HTR-8/SVneo (cell line): Measurements from ENCODE around the gene HIRA.
"Not testable (repeated sequence)": the region's sequence is repeated elsewhere in the genome, so short reads cannot be mapped to it uniquely, and the experiment has no call there.

ENCODE experiments used
- DNase-seq: peaks from one replicate; pipeline ENCODE4 v3.0.0; 2011; ENCODE audit warnings: low spot score, mixed read lengths; ENCODE audit not compliant: insufficient read length
- FAIRE-seq: peaks from 2 replicates; lab custom pipeline; 2011; peaks lifted over from hg19 to GRCh38; lab: Jason Lieb, UNC

Gene HIRA

GRCh38 chr22:19393704-19394103, 37.8 kb downstream of the HIRA start:
- FAIRE-seq = no peak
- DNase-seq = no peak

GRCh38 chr22:19387575-19387974, 44.0 kb downstream of the HIRA start:
- DNase-seq = no peak
- no peak for FAIRE-seq

- no peak for DNase-seq
- no peak for FAIRE-seq
These were observed 44.5 kb downstream of the HIRA start for GRCh38 chr22:19387038-19387437.

DNA sequence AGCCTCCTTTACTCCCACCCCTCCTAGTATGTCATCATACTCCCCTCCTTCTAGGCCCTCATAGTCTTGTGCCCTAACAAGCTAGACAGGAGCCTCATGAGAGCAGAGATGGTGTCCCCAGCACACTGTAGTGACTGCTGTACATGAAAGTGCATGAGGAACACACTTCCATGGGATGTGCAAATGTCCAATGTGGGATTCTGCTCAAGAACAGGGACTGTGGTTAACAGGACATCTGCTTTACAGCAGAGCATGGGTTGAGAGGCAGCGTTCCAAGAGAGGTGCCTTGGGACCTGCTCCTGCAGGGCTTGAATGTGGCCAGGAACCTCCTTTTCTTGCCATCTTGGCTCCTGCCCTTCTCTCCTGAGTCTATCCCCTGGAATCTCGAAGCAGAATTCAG, 45.3 kb downstream of the HIRA start:
- DNase-seq (no peak), FAIRE-seq (no peak)

- no peak for FAIRE-seq
These were observed 46.2 kb downstream of the HIRA start for GRCh38 chr22:19385221-19385906.

GRCh38 chr22:19383292-19383691, 48.2 kb downstream of the HIRA start:
- FAIRE-seq (no peak), DNase-seq (no peak)

More at GRCh38 chr22:19385221-19385906, 46.2 kb downstream of the HIRA start:
- DNase-seq = no peak

DNA sequence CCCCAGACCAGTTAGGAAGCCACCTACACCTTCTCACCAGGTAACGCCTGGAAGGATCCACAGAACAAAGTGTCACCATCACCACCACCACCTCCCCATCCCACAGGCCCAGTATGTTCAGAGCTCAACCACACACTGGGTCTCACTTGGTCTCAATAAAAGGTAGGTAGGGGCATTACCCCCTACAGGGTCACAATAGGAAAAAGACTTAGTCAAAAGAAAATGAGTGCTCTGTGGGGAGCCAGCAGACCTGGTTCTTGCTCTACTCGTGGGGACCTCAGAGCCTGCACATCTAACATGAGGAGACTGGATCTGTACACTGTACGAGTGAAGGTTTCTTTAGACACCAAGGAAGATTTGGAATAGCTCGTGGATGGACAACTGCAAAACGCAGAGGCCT, 49.3 kb downstream of the HIRA start:
- DNase-seq (no peak), FAIRE-seq (no peak)

GRCh38 chr22:19378344-19378674, 53.2 kb downstream of the HIRA start:
- no peak for DNase-seq
- no peak for FAIRE-seq

DNA sequence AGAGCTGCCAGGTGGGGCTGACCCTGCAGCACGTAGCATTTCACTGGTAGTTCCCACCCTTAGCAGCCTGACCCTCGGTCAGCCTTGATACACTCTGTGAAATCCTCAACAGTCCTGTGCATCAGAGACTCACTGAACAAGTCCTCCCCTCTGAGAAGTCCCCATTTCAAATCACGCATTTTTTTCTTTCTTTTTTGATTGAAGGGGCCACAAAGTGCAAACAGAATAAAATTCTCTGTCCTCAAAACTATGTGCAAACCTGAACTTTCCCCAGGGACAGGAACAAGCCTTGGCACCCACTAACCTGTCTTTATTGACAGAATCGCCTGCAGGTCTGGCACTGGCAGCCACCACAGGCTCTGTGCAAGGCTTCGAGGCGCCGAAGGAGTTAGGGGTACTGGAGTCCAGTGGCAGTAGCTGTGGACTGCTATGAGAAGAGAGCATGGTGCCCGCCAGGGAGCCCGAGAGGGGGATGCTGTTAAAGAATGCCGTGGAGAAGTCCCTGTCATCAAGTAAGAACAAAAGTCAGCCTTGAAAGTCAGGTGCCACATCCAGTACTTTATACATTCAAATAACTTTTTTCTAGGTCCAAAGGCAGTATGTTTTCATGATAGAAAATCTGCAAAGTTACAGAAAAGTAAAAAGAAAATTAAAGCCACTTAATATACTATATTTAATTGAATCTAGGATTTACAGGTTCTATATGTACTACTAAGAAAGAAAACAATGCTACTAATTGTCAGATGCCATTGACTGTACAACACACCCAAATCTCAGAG, 53.8 kb downstream of the HIRA start:
- DNase-seq = no peak
- FAIRE-seq = no peak

DNA sequence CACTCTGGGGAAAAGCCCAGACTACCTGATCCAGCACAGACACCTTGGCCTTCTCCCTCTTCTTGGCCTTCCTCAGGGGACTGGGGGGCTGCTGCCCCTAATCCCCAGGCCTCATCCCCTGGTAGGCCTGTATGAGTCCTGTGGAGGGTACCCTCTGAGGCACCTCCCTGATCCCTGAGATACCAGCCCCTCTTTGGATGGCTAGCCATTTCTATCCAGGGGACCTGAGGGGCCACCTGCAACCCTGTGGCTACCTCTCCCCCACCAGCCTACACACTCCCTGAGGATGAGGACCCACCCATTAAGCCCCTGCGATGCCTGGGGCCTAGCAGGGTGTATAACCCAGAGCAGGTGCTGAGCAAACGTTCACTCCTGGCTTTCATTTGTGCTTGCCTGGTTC, 54.6 kb downstream of the HIRA start:
- FAIRE-seq = no peak
- DNase-seq = no peak

- DNase-seq (no peak), FAIRE-seq (no peak)
These were observed 55.3 kb downstream of the HIRA start for GRCh38 chr22:19376247-19376646.

- FAIRE-seq = no peak
- DNase-seq = no peak
These were observed 56.1 kb downstream of the HIRA start for GRCh38 chr22:19375435-19375834.

GRCh38 chr22:19374410-19374809, 57.1 kb downstream of the HIRA start:
- DNase-seq (no peak), FAIRE-seq (no peak)

- no peak for FAIRE-seq
- DNase-seq = no peak
These were observed 58.1 kb downstream of the HIRA start for GRCh38 chr22:19373450-19373849.

- FAIRE-seq (no peak), DNase-seq (no peak)
These were observed 59.6 kb downstream of the HIRA start for GRCh38 chr22:19371893-19372292.

DNA sequence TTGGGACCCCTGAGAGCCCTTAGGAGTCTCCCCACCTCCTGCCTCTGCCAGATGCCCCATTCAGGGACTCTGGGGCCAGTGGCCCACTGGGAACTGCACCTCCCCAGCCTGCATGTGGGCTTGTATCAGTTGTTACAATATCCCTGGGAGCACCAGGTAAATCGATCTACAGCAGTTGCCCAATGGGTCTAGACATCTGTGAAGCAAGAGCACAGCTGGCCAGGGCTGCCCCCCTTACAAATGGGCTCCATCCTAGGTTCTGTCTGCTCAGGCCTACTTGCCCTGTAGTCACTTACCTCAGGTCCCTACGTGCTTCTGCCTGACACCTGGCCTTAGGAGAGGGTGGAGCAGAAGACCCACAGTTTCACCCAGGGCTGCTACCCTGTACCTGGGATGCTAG, 62.7 kb downstream of the HIRA start:
- DNase-seq = no peak
- FAIRE-seq = no peak

DNA sequence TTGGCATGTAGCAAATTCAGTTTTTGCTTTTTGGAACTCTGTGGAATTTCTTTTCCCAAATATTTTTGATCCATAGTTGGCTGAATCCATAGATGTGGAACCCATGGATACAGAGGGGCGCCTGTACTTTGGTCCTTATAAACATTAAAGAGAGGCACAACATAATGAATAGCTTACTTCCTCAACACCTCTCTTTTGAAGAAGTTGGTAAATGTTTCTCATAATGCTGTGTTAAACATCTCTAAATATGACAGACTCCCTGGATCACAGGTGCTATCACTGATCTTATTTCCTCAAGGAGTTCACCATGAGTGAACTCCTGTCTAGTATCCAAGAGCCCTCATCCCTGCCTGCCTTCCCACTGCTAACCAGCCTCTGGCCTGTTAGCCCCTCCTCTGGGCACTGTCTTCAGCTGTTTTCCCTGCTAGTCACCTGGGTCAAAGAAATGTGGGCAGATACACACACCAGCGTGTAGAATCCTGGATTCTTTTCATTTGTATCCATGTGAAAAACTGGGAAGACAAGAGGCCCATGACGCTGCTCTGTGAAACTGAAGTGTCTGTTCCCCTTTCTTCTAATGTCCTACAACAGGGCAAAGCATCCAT, 63.7 kb downstream of the HIRA start:
- DNase-seq (no peak), FAIRE-seq (no peak)

- DNase-seq, FAIRE-seq: not testable (repeated sequence)
These were observed 68.0 kb downstream of the HIRA start for GRCh38 chr22:19363541-19363940.

GRCh38 chr22:19361501-19362103, 69.9 kb downstream of the HIRA start:
- DNase-seq (no peak), FAIRE-seq (no peak)

GRCh38 chr22:19360862-19361261, 70.7 kb downstream of the HIRA start:
- FAIRE-seq = no peak
- no peak for DNase-seq

DNA sequence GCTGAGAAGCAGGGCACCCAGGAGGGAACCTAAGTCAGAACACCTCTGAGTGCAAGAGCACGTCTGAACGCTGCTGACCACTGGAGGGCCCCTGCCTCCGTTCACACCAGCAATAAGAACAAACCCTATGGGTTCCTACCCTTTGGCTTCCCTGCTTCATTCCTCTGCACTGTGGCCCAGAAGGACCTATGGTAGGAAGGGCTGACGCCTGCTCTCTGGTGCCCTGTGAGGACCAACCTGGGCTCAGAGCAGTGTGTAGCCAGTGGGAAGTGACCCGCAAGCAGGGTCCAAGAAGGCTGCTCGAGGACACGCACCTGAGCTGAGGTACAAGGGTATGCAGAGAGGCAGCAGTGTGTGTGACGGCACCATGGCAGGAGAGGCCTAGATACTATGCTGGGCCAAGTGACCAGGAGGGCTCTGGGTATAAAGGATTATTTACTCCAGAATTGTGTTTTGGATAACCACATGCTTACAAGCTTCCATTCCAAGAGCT, 71.2 kb downstream of the HIRA start:
- DNase-seq (no peak), FAIRE-seq (no peak)
